Epidermal melanocyte (primary cell): ENCODE data around the gene CACNA1C.

ENCODE experiments used
- DNase-seq: peaks from one replicate; pipeline ENCODE4 v3.0.0; 2011; ENCODE audit warnings: low spot score; ENCODE audit not compliant: insufficient read length

Gene CACNA1C

DNA sequence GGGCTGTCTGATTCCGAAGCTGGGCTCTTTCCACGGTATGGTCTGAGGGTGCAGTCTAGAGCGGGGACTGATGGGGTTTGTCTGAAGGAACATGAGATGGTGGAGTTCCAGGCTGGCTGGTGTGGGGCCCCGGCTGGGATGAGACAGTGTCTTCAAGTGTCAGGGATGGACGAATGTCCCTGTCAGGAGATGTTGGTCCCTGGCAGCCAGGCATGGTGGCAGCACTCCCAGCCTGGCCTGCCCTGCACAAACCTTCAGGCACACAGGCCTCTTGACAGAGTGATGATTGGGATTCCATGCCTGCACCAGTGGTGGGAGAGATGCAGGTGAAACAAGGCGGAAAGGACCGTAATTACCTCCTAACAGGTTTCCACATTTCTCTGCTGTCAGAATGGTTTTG, 221.9 kb downstream of the CACNA1C start:
- no peak for DNase-seq

DNA sequence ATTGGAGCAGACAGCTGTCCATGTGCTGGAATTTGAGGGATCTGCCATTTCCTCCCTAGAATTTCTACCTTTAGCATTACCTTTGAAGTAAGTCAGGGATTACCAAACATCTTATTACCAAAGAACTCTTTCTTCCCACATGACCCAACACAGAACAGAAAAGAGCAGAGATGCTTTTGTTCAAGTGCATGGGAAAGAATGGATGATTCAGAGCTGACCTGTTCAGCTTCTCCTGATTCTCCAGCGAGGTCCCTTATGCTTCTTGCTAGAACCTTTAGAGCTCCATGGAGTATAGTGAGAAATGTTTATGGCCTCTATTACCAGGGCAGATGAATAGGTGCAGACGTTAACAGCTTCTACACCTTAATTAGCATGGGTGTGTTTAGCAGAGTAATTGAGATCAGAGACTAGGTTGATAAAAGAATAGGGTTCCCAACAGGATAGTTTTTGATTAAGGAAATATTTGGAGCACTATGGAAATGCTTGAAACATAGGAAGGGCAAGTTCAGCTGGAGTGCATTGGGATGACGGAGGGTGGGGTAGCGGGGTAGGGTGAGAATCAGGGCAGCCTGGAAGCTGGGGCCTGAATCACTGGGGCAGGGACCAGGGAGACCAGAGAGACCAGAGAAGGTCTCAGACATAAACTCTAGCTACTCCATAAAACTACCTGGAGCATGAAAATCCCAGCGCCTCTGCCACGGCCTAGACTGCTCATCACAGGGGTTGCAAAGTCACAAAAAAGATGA, 223.7 kb downstream of the CACNA1C start:
- no peak for DNase-seq

DNA sequence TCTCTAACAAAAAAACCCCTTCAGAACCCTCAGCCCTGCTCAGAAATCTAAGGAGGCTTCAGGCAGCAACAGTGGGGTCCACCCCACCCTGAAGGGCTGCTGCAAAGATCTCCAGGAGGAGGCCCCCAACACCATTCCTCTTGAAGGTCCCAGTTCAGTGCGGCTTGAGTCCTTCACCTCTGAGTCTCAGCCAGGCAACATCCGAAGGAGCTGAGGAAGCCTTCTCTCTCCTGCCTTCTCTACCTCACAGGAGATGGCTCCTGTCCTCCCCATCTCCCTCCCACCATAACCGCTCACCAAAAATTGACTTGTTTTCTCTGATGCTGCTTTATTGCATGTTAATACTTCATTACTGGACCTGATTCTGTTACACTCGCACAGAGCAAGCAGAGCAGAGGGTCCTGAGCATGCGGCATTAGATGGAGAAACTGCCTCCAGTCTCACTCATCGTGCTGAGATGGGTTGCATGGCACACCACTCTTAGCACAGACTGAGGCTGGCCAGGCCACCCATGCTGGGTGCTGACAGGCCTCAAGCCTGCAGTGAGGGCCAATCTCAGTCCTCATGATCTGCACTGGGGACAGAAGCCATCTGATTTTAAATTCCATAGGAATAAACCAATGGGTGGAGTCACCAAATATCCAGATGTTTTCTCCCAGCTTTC, 224.8 kb downstream of the CACNA1C start:
- DNase-seq = no peak

DNA sequence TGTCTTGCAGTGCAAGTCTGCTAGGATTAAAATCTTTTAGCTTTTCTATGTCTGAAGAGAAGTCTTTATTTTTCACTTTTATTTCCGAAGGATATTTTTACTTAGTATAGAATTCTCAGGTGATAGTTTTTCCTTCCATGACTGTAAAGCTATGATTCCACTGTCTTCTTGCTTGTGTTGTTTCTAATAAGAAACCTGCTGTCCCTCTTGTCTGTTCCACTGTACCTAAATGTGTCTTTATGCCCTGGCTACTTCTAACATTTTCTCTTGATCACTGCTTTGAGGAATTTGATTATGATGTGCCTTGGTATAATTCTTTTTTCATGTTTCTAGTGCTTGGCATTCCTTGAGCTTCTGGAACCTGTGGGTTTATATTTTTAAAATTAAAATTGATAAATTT, 228.7 kb downstream of the CACNA1C start:
- DNase-seq = no peak

DNA sequence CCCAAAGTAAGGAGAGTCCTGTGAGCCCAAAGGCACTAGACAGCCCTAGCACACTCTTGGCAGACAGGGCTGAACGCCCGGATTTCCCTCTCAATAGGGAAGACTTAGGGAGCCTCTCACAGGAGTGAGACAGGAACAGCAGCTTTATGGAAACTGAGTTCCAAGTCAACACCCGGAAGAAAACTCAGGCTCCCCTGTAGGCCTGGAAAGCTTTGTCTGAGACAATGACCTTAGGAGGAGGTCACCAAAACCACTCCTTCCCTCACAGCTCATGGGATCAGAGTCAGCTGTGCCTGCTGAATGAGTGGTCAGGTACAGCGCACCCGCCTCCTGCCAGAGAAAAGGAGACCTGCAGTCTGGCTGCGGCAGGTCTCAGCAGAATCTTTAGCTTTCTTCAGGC, 229.5 kb downstream of the CACNA1C start:
- DNase-seq = no peak

DNA sequence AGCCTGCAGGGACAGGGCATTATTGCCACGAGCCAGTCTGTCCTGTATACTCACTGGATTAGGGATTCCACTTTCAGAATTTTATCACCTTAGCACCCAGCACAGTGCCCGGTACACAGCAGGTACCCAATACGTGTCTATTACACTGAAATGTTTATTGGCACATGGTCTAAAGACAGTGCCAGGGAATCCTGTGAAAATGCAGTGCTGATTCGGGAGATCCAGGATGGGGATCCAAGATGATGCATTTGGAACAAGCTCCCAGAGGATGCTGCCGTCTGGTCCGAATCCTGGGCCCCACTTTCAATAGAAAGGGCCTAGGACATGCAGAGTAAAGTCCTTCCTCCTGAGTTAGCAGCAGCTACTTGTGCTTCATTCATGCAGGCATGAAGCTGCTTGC, 230.7 kb downstream of the CACNA1C start:
- no peak for DNase-seq

DNA sequence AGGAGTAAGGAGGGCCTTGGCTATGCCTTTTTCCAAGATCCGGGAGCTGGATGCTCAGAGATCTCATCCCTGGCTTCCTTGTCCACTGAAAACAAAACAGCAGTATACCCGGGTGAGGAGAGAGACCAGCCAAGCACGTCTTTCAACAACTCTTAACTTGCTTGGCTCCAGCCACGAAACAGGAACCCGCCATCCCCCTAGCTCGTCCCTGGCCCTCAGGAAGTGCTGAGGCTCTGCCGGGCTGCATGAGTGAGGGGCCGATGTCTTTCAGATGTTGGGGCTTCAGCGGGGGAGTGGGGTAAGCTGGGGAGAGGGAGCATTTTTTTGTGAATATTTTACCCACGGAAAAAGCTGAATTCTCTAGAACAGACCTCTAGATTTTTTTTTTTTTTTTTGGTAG, 231.1 kb downstream of the CACNA1C start:
- no peak for DNase-seq

DNA sequence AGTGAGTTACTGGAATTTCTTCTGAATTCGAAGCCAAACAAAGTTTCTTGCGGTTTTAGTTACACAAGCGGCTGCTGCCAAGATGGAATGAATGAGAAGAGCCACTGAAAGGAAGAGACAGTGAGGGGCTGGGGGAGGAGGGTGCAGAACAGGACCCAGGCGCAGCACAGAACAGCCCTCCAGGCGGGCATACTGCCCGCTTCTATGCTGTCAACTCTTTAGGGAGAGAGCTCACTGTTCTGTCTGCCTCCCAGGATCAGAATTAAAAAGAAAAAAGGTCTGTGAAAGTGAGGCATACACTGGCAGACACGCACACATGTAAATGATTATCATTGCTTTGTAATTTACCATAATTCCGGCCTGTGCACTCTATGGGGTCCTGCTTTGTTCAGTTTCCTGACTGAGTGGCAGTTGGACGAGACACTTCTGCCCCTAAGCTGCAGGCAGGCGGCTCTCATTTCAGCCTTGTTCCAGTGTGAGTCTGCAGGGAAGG, 231.6 kb downstream of the CACNA1C start:
- DNase-seq = no peak

- no peak for DNase-seq
Observed at GRCh38 chr12:2284857-2285256, 232.1 kb downstream of the CACNA1C start.

- no peak for DNase-seq
Observed at GRCh38 chr12:2285462-2285861, 232.7 kb downstream of the CACNA1C start.

- DNase-seq = no peak
Observed at GRCh38 chr12:2286047-2286446, 233.3 kb downstream of the CACNA1C start.

DNA sequence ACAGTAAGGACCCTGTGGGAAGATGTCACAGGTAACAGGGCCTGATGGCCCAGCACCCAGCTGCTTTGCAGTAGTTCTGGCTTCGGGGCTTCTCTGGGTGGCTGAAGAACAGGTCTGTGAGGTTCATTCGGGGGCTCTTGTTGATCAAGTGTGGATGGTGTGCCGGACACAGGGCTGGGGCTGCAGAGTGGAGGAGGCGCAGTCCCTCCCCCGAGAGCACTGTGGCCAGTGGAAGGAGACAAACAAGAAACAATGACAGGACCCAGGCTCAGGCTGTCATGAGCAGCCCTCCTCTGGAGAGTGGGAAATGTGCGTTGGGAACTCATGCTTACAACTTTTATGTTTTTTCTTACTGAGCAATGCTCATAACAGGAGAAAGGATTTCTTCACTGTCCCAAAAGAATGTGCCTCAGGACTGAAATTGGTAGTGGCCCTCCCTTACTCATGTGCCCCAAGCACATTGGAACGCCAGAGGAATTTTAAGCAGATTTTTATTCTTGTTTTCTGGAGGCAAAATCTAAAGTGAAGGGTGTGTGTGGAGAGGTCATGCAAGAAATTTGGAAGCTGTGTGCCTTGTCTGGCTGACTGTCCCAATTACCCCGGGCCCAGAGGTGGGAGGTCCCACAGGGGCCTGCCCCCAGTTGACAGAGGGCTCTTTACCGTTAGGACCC, 233.8 kb downstream of the CACNA1C start:
- no peak for DNase-seq

GRCh38 chr12:2287151-2287550, 234.4 kb downstream of the CACNA1C start:
- DNase-seq = no peak

DNA sequence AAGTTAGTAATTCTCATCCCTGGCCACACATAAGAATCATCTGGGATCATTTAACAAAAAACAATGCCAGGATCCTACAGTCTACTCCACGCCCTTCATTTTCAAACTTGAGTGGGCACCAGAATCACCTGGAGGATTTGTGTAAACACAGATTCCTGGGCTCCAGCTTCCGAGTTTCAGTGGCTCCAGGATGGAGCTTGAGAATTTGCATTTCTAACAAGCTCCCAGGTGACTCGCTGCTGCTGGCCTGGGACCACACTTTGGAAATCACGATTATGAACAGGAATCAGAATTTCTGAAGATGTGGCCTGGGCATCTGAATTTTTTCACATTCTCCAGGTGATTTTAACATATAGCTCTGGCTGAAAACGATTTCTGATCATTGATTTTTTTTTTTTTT, 234.8 kb downstream of the CACNA1C start:
- no peak for DNase-seq

DNA sequence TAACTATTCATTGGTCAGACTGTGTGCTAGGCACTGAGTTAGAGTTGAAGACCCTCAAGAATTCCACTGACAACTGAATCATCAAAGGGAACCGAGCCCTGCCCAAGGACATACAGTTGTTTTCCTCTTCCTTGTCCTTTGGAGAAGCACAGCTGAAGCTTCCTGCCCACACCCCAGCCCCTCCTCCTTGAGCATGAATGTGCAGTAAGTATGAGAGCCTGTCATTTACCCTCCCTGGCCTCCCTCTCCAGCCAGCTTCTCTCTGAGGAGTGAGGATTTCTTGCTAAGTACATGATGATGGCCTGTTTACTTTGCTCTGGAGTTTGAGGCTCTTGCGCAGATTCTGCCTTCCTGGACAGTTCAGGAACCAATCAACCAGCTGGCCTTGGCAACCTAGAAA, 235.2 kb downstream of the CACNA1C start:
- DNase-seq = no peak

DNA sequence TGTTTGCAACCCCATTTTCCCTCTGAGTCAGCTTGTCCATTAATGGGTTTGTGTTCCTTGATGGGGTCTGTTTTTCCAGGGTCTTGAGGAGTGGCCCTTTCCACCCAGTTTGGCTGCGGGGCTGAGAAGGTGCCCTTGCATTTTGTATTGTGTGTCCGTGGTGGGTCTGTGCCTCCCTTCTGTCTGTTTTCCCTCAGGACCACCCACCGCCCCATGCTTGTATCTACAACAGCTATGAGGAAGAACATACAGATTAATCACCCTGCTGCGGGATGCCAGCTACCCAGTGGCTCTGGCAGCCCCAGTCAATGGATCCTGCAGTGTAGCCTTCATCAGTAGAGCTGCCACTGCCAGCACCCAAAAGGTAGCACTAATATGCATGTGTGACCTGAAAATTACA, 235.7 kb downstream of the CACNA1C start:
- no peak for DNase-seq

DNA sequence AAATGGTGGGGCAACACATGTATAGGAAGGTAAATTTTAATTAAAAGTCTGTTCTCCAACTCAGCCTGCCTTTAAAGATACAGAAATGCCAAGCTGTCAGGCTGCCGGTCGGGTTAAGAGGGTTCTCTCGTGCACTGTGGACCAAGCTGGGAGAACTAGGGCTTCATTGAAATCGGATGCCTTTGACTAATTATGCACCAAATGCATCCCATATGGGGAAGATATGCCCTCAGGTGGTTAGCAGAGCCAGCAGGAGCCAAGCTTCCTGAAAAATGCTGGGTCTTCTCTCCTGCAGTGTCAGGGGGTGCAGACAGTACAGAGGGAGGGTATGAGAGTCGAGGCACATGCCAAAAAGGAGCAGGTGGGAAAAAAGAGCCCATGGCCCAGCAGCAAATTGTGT, 236.1 kb downstream of the CACNA1C start:
- no peak for DNase-seq

DNA sequence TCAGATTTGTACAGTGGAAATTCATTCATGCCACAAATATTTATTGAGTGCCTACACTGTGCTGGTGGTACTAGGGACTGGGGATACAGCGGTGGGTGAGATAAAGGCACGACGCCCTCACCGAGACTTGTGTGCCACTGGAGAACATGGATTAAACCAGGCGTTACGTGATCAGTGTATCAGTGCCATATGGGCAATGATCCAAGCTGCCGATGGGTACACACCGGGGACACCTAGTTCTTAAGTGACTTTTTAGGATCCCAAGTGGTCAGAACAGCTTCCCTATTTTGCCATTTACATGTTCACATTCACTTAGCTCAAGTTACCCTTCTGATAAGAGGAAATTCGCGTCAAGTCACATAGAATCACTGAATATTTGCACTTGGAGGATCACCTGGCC, 236.7 kb downstream of the CACNA1C start:
- no peak for DNase-seq

GRCh38 chr12:2290091-2290490, 237.3 kb downstream of the CACNA1C start:
- no peak for DNase-seq

- DNase-seq = no peak
Observed at GRCh38 chr12:2290516-2291065, 237.8 kb downstream of the CACNA1C start.

GRCh38 chr12:2291182-2291832, 238.5 kb downstream of the CACNA1C start:
- no peak for DNase-seq

DNA sequence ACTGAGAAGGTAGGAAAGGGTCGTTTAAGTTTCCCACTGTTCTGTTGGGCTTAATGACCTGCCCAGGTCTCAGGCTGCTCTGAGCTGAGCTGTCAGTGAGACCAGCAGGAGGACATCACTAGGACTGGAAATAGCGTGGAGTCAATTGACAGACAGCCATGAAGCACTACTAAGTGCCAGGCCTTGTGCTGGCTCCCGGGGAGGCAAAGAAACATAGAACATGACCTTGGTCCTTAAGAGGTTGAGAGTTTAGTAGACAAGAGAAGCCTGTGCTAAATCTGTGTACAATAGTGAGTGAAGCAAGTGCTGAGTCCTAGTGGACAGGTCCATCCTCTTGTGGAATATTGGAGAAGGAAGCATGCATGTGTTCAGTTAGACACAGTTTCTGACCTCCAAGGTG, 239.2 kb downstream of the CACNA1C start:
- no peak for DNase-seq
